CD8-positive, alpha-beta memory T cell (primary cell): ENCODE results near the gene MAPK4. TPM values are rescaled to one million over a fixed set of nuclear protein-coding genes. Genes with fewer than 3 reads are reported as not detected.
"Not testable (repeated sequence)": the region's sequence is repeated elsewhere in the genome, so short reads cannot be mapped to it uniquely, and the experiment has no call there.

Source experiments
- CTCF ChIA-PET: fragments of 350-600 bp; sonication (Branson Sonifier 250); formaldehyde crosslinking; loops from one replicate; lab custom pipeline; 2021; ENCODE audit warnings: antibody characterized with exemption; lab: Charles Lee
- POLR2A ChIA-PET: fragments of 350-600 bp; sonication (Branson Sonifier 250); formaldehyde crosslinking; loops from one replicate; lab custom pipeline; 2021; ENCODE audit warnings: antibody characterized with exemption; lab: Charles Lee
- DNase-seq, 5 donors: peaks; one replicate each; pipeline versions ENCODE4 v3.0.0 to v3.0.0-alpha.2; 2020 to 2022; ENCODE audit warnings: mixed read lengths in 1 of 5
- H3K27ac ChIP-seq: one replicate; pipeline ENCODE4 v1.7.0; 2013; ENCODE audit warnings: low read depth, mild to moderate bottlenecking, low read length, moderate library complexity
- H3K27me3 ChIP-seq: 2 replicates; pipeline ENCODE4 v1.7.0; 2013; ENCODE audit warnings: low read length, mild to moderate bottlenecking; ENCODE audit not compliant: insufficient read depth, poor library complexity, severe bottlenecking
- H3K36me3 ChIP-seq: 2 replicates; pipeline ENCODE4 v1.7.0; 2013; ENCODE audit warnings: mild to moderate bottlenecking, low read length, moderate library complexity; ENCODE audit not compliant: insufficient read depth
- H3K4me1 ChIP-seq: 2 replicates; pipeline ENCODE4 v1.7.0; 2013; ENCODE audit warnings: mild to moderate bottlenecking, low read length, moderate library complexity; ENCODE audit not compliant: insufficient read depth
- H3K4me3 ChIP-seq: 2 replicates; pipeline ENCODE4 v1.7.0; 2013; ENCODE audit warnings: mild to moderate bottlenecking, low read length
- H3K9me3 ChIP-seq: 2 replicates; pipeline ENCODE4 v1.7.0; 2013; ENCODE audit warnings: mild to moderate bottlenecking, low read length
- H3K27ac Mint-ChIP-seq, 8 donors: one replicate each; pipeline ENCODE4 v1.8.0; 2020 to 2021; ENCODE audit warnings: mixed read lengths in 8 of 8, mild to moderate bottlenecking in 6 of 8, inconsistent platforms in 3 of 8, moderate library complexity in 3 of 8
- H3K27me3 Mint-ChIP-seq, 2 donors: one replicate each; pipeline ENCODE4 v1.8.0; 2020 to 2021; ENCODE audit warnings: mixed read lengths in 2 of 2, mild to moderate bottlenecking in 1 of 2, moderate library complexity in 1 of 2
- H3K36me3 Mint-ChIP-seq, 3 donors: one replicate each; pipeline ENCODE4 v1.8.0; 2020 to 2021; ENCODE audit warnings: mixed read lengths in 3 of 3, inconsistent platforms in 1 of 3, mild to moderate bottlenecking in 1 of 3
- H3K4me1 Mint-ChIP-seq, 3 donors: one replicate each; pipeline ENCODE4 v1.8.0; 2020 to 2021; ENCODE audit warnings: mixed read lengths in 3 of 3, inconsistent platforms in 1 of 3, mild to moderate bottlenecking in 1 of 3
- H3K4me3 Mint-ChIP-seq, 7 donors: one replicate each; pipeline ENCODE4 v1.8.0; 2020 to 2021; ENCODE audit warnings: mixed read lengths in 7 of 7, mild to moderate bottlenecking in 6 of 7, moderate library complexity in 4 of 7, inconsistent platforms in 2 of 7
- H3K9me3 Mint-ChIP-seq, 5 donors: one replicate each; pipeline ENCODE4 v1.8.0; 2020 to 2022; ENCODE audit warnings: mixed read lengths in 5 of 5, mild to moderate bottlenecking in 3 of 5, moderate library complexity in 2 of 5, inconsistent platforms in 1 of 5
- polyA plus RNA-seq: library from polyadenylated mRNA; unstranded; fragments of 300-500 nt; fragmentation: Illumina TruSeq; gene quantifications from one replicate; pipeline ENCODE4 v1.2.3, GENCODE V29; 2021
- total RNA-seq, 2 experiments: library from RNA; stranded (reverse); gene quantifications; one replicate each; pipeline ENCODE4 v1.2.3, GENCODE V29; 2021

Gene MAPK4
- total and polyA plus RNA-seq, 3 experiments from 2014 or later, result not detected

DNA sequence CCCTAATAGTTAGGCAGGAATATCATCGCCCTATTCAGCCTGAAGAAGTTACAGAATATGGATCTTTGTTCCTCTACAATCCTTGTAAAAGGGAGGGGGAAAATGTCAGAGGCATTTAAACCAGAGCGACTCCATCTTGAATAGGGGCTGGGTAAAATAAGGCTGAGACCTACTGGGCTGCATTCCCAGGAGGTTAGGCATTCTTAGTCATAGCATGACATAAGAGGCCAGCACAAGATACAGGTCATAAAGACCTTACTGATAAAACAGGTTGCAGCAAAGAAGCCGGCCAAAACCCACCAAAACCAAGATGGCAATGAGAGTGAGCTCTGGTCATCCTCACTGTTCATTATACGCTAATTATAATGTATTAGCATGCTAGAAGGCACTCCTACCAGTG lies 15.4 kb upstream of the MAPK4 start:
- H3K27ac Mint-ChIP-seq, H3K27me3 ChIP-seq, H3K9me3 Mint-ChIP-seq, H3K4me3 Mint-ChIP-seq, H3K27me3 Mint-ChIP-seq, H3K27ac ChIP-seq, H3K9me3 ChIP-seq, CTCF ChIA-PET, H3K4me3 ChIP-seq, H3K4me1 ChIP-seq, POLR2A ChIA-PET, H3K36me3 ChIP-seq, H3K4me1 Mint-ChIP-seq, DNase-seq, H3K36me3 Mint-ChIP-seq: not testable (repeated sequence)

DNA sequence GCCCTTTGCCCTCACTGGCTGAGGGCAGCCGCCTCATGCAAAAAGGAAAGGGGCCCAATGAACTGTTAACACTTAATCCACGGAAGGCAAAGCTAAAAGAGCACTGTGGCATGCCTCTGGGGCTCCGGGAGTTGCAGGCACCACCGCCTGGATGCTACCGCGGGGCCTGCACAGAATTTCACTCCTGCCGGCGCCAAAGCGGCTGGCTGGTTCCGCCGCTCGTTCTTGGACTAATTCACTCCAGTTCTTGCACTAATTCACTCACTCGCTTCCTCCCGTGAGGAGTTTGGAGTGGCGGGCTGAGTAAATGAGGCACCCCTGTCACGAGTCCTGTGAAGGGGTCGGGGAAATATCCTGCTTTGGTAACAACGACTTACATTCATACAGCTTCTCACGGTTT lies 14.0 kb upstream of the MAPK4 start:
- ChIA-PET CTCF (no interaction called here), POLR2A (no interaction called here)
- Histone ChIP-seq H3K4me3 (no peak overlapping the region), H3K9me3 (no peaks in the 10 kb centered on the region), H3K27me3 (no peaks in the 10 kb centered on the region), H3K27ac (no peak overlapping the region), H3K4me1 (no peaks in the 10 kb centered on the region), H3K36me3 (no peaks in the 10 kb centered on the region)
- Mint-ChIP-seq H3K27me3 (peaks cover 1 to 4% of the 10 kb centered on the region in 2 donors), H3K9me3 (peaks cover 0 to 3% (median 0%) of the 10 kb centered on the region in 5 donors), H3K4me3 (no peak overlapping the region), H3K36me3 (no peaks in the 10 kb centered on the region), H3K4me1 (no peaks in the 10 kb centered on the region), H3K27ac (no peak overlapping the region)
- DNase-seq, result no peak

DNA sequence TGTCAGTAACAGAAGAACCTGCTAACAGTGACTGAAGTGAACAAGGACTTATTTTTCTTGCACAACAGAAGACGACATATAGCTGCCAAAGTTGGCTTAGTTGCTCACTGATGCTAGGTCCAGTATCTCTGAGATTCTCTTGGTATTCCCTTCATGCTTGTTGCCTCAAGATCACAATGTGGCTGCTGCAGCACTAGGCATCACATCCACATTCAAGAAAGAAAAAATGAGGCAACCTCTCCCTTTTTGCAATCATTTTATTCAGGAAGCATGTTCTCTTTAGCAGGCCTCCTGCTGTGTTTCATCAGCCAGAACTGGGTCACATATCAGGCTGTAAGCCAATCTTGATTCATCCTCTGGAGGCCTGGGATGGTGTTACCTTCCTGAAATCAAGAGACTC lies 11.7 kb upstream of the MAPK4 start:
- Mint-ChIP-seq H3K27me3 (peaks cover 1 to 9% of the 10 kb centered on the region in 2 donors), H3K4me1 (no peaks in the 10 kb centered on the region), H3K27ac (no peak overlapping the region), H3K9me3 (peaks cover 0 to 2% (median under 1%) of the 10 kb centered on the region in 5 donors), H3K4me3 (no peak overlapping the region), H3K36me3 (no peaks in the 10 kb centered on the region)
- Histone ChIP-seq H3K4me1 (no peaks in the 10 kb centered on the region), H3K27me3 (no peaks in the 10 kb centered on the region), H3K27ac (no peak overlapping the region), H3K4me3 (no peak overlapping the region), H3K9me3 (no peaks in the 10 kb centered on the region), H3K36me3 (no peaks in the 10 kb centered on the region)
- ChIA-PET CTCF (no interaction called here), POLR2A (no interaction called here)
- no peak for DNase-seq

DNA sequence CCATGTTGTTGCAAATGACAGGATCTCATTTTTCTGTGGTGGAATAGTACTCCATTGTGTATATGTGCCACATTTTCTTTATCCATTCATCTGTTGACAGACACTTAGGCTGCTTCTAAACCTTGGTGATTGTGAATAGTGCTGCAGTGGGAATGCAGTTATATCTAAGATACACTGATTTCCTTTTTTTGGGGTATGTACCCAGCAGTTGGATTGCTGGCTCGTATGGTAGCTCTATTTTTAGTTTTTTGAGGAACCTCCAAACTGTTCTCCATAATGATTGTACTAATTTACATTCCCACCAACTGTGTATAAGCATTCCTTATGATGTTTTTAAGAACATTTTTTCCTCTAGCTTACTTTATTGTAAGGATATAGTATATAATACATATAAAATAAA lies 8.2 kb upstream of the MAPK4 start:
- peaks cover 1 to 32% of the 10 kb centered on the region in 2 donors for H3K27me3 Mint-ChIP-seq
- H3K27me3 ChIP-seq, DNase-seq, H3K27ac ChIP-seq, CTCF ChIA-PET, POLR2A ChIA-PET, H3K36me3 Mint-ChIP-seq, H3K9me3 ChIP-seq, H3K4me1 Mint-ChIP-seq, H3K4me3 ChIP-seq, H3K4me1 ChIP-seq, H3K4me3 Mint-ChIP-seq, H3K36me3 ChIP-seq, H3K27ac Mint-ChIP-seq: not testable (repeated sequence)
- peaks cover 8 to 16% (median 10%) of the 10 kb centered on the region in 5 donors for H3K9me3 Mint-ChIP-seq

DNA sequence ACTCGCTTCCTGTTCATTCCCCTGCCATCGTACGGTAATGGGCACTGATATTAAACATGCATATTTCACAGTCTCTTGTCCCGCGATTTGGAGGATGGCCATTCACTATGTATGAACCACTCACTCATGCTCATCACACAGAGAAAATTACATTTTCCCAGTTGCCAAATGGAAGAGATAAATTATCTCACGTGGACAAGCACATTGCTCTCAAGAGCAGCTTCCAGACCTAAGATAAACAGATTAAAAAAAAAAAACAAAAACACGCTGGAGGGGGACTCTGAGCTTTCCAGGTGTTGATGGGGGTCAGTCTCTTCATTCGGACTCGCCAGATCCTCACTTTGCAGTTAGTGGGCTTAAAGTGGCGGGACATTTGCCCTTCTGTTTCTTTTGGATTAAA lies 1.7 kb upstream of the MAPK4 start:
- Histone ChIP-seq H3K36me3 (no peaks in the 10 kb centered on the region), H3K27ac (no peak overlapping the region), H3K9me3 (no peaks in the 10 kb centered on the region), H3K27me3 (peaks cover 30% of the 10 kb centered on the region), H3K4me3 (no peak overlapping the region), H3K4me1 (no peaks in the 10 kb centered on the region)
- Mint-ChIP-seq H3K9me3 (peaks cover 8 to 21% (median 16%) of the 10 kb centered on the region in 5 donors), H3K4me3 (no peak overlapping the region), H3K27me3 (peaks cover 20 to 73% of the 10 kb centered on the region in 2 donors), H3K4me1 (peaks cover 8 to 13% (median 11%) of the 10 kb centered on the region in 3 donors), H3K36me3 (peaks cover 0 to 5% (median 0%) of the 10 kb centered on the region in 3 donors), H3K27ac (no peak overlapping the region)
- DNase-seq, result no peak
- POLR2A ChIA-PET, result no interaction called here
- CTCF ChIA-PET, result no interaction called here

DNA sequence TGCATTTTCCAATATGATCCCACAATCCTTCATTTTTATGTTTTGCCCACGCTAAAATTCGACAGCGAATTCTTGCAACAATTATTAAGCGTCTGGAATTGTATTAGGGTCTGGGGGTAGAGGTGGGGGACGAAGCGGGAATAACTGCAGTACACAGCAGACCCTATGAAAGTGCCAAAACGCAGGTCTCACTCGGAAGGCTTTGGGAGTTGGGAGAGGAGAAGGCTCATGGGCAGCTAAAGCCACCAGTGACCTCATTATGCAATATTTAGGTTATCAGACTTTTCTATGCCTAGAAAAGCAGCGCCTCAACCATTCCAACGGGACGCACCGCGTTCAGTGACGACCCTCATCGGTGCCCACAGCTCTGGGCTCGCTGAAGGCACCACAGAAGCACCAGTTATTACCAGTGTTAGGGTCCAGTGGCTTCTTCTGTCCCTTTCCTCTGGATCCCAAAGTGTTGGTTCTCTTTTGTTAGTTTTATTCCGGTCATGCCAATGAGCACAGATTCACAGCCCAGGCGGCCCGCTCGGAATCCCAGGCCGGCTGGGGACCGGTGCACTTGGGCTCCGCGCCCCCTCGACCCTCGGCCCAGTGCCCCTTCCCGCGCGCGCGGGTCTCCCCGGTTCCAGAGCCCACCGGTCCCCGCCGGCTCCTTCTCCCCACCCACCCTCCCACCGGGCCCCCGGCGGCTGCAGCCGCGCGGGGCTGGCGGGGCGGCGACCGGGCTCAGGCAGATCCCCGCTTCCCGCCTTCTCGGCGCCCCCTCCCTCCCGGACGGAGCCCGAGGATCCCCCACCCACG lies 737 bp upstream of the MAPK4 start:
- H3K9me3 ChIP-seq, result no peaks in the 10 kb centered on the region
- CTCF ChIA-PET, result no interaction called here
- H3K27me3 ChIP-seq, result peaks cover 30% of the 10 kb centered on the region
- no peaks in the 10 kb centered on the region for H3K4me1 ChIP-seq
- no peaks in the 10 kb centered on the region for H3K36me3 ChIP-seq
- no peak overlapping the region for H3K27ac ChIP-seq
- Mint-ChIP-seq H3K4me3 (peak overlapping the region; percentile 18 to 76 (median 61)), H3K27me3 (peaks cover 20 to 75% of the 10 kb centered on the region in 2 donors), H3K27ac (no peak overlapping the region), H3K4me1 (peaks cover 8 to 13% (median 11%) of the 10 kb centered on the region in 3 donors), H3K9me3 (peaks cover 8 to 21% (median 13%) of the 10 kb centered on the region in 5 donors), H3K36me3 (peaks cover 0 to 5% (median 0%) of the 10 kb centered on the region in 3 donors)
- POLR2A ChIA-PET, result no interaction called here
- no peak overlapping the region for H3K4me3 ChIP-seq
- no peak for DNase-seq

DNA sequence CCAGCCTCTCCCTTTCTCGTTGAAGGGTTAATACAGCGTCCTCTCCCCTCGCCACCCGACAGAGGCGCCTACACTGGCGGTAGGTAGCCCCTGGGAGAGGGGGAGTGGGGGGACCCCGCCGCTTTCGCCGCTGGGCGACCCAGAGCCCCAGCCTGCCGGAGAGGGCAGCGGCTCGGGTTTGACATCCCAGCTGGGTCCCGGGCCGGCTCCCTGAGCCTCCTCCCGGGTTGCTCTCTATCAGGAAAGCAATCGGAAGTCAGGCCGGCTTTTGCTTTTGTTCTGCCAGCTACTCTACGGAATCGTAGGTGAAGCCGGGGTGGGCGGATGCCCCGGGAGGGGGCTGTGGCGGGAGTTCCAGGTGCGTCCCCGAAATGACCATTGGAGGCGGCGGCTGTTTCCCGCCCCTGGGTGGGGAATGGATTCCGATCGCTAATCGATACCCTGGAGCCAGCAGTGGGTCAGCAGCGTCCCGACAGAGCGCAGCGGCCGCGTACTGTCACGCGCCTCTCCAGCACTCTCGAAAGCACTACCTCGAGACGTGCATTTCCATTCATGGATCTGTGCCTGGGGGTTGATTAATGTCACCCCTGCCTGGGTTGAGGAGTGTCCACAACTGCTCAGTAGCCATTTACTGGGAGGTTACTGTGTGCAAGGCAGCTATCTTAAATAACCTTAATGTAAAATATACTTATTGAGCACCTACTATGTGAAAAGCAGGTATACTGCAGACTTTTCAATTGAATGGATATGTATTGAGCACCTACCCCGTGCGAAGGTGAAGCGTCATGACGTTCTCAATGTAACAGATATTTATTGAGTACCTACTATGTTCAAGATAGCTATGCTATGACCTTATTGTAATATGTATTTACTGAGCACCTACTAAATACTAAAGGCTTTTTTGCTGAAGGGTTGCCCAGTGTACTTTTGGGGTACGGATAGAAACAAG lies 1.1 kb downstream of the MAPK4 start:
- ChIA-PET CTCF (no interaction called here), POLR2A (no interaction called here)
- no peak for DNase-seq
- H3K27me3 Mint-ChIP-seq, result peaks cover 24 to 73% of the 10 kb centered on the region in 2 donors
- Histone ChIP-seq H3K27ac (no peak overlapping the region), H3K4me1 (no peaks in the 10 kb centered on the region), H3K9me3 (no peaks in the 10 kb centered on the region), H3K4me3 (no peak overlapping the region), H3K27me3 (peaks cover 30% of the 10 kb centered on the region), H3K36me3 (no peaks in the 10 kb centered on the region)
- peaks cover 8 to 13% (median 11%) of the 10 kb centered on the region in 3 donors for H3K4me1 Mint-ChIP-seq
- no peaks in the 10 kb centered on the region for H3K36me3 Mint-ChIP-seq
- H3K9me3 Mint-ChIP-seq, result peaks cover 2 to 12% (median 3%) of the 10 kb centered on the region in 5 donors
- H3K27ac Mint-ChIP-seq, result no peak overlapping the region
- H3K4me3 Mint-ChIP-seq, result peak overlapping the region in 6 of 7 donors; percentile 32 to 61 (median 51)

DNA sequence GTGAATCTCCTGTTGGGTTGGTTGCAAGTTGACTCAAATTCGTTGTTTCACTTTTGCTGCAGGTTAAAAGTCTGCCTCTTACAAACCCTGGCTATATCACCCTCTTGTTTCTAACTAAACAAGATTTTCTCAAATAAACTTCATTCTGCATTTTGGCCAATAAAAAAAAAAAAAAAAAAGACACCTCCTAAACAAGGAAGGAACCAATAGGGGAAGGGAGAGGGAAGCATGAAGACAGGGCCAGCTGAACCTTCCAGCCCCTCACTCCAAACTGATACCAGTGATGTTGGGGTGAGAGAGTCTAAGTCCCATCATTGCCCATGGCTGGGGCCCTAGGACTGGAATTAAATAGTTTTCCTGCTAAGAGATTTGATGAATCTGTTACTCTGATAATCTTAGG lies 2.4 kb downstream of the MAPK4 start:
- CTCF ChIA-PET, H3K27ac Mint-ChIP-seq, DNase-seq, H3K9me3 ChIP-seq, H3K4me1 ChIP-seq, H3K4me3 ChIP-seq, H3K27ac ChIP-seq, POLR2A ChIA-PET, H3K9me3 Mint-ChIP-seq, H3K36me3 ChIP-seq, H3K36me3 Mint-ChIP-seq: not testable (repeated sequence)
- Mint-ChIP-seq H3K4me1 (peaks cover 8 to 13% (median 11%) of the 10 kb centered on the region in 3 donors), H3K4me3 (peak overlapping the region in 1 of 7 donors; percentile 2), H3K27me3 (peaks cover 24 to 68% of the 10 kb centered on the region in 2 donors)
- H3K27me3 ChIP-seq, result peaks cover 30% of the 10 kb centered on the region
